Mesenchymal stem cell (in vitro differentiated cells and primary cell): ENCODE data around the gene KLHL21.

Experiments used
- DNase-seq: peaks from one replicate; pipeline ENCODE4 v3.0.0-alpha.2; 2013
- H2AFZ ChIP-seq: one replicate; pipeline ENCODE4 v1.6.1; 2013; ENCODE audit warnings: low read depth, mild to moderate bottlenecking, control low read depth, inconsistent platforms, low read length, moderate library complexity
- H2AK5ac ChIP-seq: 2 replicates; pipeline ENCODE4 v1.6.1; 2013; ENCODE audit warnings: low read length, moderate library complexity, mild to moderate bottlenecking, inconsistent platforms; ENCODE audit not compliant: severe bottlenecking
- H2BK120ac ChIP-seq: one replicate; pipeline ENCODE4 v1.6.1; 2013; ENCODE audit warnings: low read depth, mild to moderate bottlenecking, inconsistent platforms, low read length, moderate library complexity
- H2BK12ac ChIP-seq, 2 experiments: one replicate each; pipeline ENCODE4 v1.6.1; 2013; ENCODE audit warnings: inconsistent platforms in 2 of 2, low read length in 2 of 2, mild to moderate bottlenecking in 2 of 2, moderate library complexity in 2 of 2, control low read depth in 1 of 2
- H2BK15ac ChIP-seq: one replicate; pipeline ENCODE4 v1.6.1; 2013; ENCODE audit warnings: mild to moderate bottlenecking, low read depth, inconsistent platforms; ENCODE audit not compliant: poor library complexity, severe bottlenecking
- H2BK5ac ChIP-seq: 2 replicates; pipeline ENCODE4 v1.6.1; 2013; ENCODE audit warnings: low read depth, mild to moderate bottlenecking, low read length, control low read depth, inconsistent platforms; ENCODE audit not compliant: poor library complexity, severe bottlenecking
- H3K14ac ChIP-seq, 2 experiments: one replicate each; pipeline ENCODE4 v1.6.1; 2013; ENCODE audit warnings: inconsistent platforms in 2 of 2, low read length in 2 of 2, control low read depth in 1 of 2, mild to moderate bottlenecking in 1 of 2, moderate library complexity in 1 of 2
- H3K18ac ChIP-seq, 2 experiments: one replicate each; pipeline ENCODE4 v1.6.1; 2013; ENCODE audit warnings: inconsistent platforms in 2 of 2, low read length in 2 of 2, control low read depth in 1 of 2, low read depth in 1 of 2, mild to moderate bottlenecking in 1 of 2
- H3K23ac ChIP-seq, 2 experiments: one replicate each; pipeline ENCODE4 v1.6.1; 2013; ENCODE audit warnings: inconsistent platforms in 2 of 2, low read length in 2 of 2, mild to moderate bottlenecking in 2 of 2, moderate library complexity in 2 of 2, control low read depth in 1 of 2
- H3K27ac ChIP-seq: 2 replicates; pipeline ENCODE4 v1.5.1; 2013; ENCODE audit warnings: mild to moderate bottlenecking, moderate library complexity, low read length, control low read depth, inconsistent platforms; ENCODE audit not compliant: poor library complexity, severe bottlenecking
- H3K27me3 ChIP-seq, 2 experiments: 2 replicates each; pipeline versions ENCODE4 v1.6.1 to v1.7.0; 2013; ENCODE audit warnings: low read length in 2 of 2, mild to moderate bottlenecking in 2 of 2, moderate library complexity in 2 of 2, control low read depth in 1 of 2, inconsistent platforms in 1 of 2; ENCODE audit not compliant: control insufficient read depth in 1 of 2, insufficient read depth in 1 of 2
- H3K36me3 ChIP-seq, 2 experiments: 2 replicates each; pipeline versions ENCODE4 v1.6.1 to v1.7.0; 2013; ENCODE audit warnings: low read length in 2 of 2, control low read depth in 1 of 2, inconsistent platforms in 1 of 2, low read depth in 1 of 2, mild to moderate bottlenecking in 1 of 2; ENCODE audit not compliant: insufficient read depth in 2 of 2, control insufficient read depth in 1 of 2
- H3K4ac ChIP-seq, 2 experiments: one replicate each; pipeline ENCODE4 v1.6.1; 2013; ENCODE audit warnings: inconsistent platforms in 2 of 2, low read length in 2 of 2, mild to moderate bottlenecking in 2 of 2, moderate library complexity in 2 of 2, control low read depth in 1 of 2, low read depth in 1 of 2
- H3K4me1 ChIP-seq: 2 replicates; pipeline ENCODE4 v1.6.1; 2013; ENCODE audit warnings: low read depth, low read length, control low read depth; ENCODE audit not compliant: control insufficient read depth, insufficient read depth
- H3K4me2 ChIP-seq: 2 replicates; pipeline ENCODE4 v1.6.1; 2013; ENCODE audit warnings: low read length, mild to moderate bottlenecking, inconsistent platforms; ENCODE audit not compliant: poor library complexity, severe bottlenecking
- H3K4me3 ChIP-seq, 2 experiments: 2 replicates each; pipeline versions ENCODE4 v1.5.1 to v1.7.0; 2013; ENCODE audit warnings: low read length in 2 of 2, mild to moderate bottlenecking in 2 of 2, control low read depth in 1 of 2, low read depth in 1 of 2; ENCODE audit not compliant: insufficient read depth in 1 of 2
- H3K79me1 ChIP-seq: replicated peaks from 2 replicates; pipeline ENCODE4 v1.6.1; 2013; ENCODE audit warnings: mild to moderate bottlenecking, control low read depth, low read length, inconsistent platforms; ENCODE audit not compliant: poor library complexity, severe bottlenecking
- H3K9ac ChIP-seq: 2 replicates; pipeline ENCODE4 v1.7.0; 2013; ENCODE audit warnings: mild to moderate bottlenecking, low read length, moderate library complexity
- H3K9me3 ChIP-seq: 2 replicates; pipeline ENCODE4 v1.7.0; 2013; ENCODE audit warnings: mild to moderate bottlenecking, low read length; ENCODE audit not compliant: control insufficient read depth
- H4K8ac ChIP-seq: one replicate; pipeline ENCODE4 v1.6.1; 2013; ENCODE audit warnings: inconsistent platforms, mild to moderate bottlenecking, low read length, moderate library complexity
- H4K91ac ChIP-seq: one replicate; pipeline ENCODE4 v1.6.1; 2013; ENCODE audit warnings: mild to moderate bottlenecking, low read length, inconsistent platforms
- WGBS: methylation state at CpG from one replicate; pipeline ENCODE4 v1.1.7; 2013; ENCODE audit warnings: mixed read lengths; 5-methylcytosine and 5-hydroxymethylcytosine counted together

KLHL21 gene

DNA sequence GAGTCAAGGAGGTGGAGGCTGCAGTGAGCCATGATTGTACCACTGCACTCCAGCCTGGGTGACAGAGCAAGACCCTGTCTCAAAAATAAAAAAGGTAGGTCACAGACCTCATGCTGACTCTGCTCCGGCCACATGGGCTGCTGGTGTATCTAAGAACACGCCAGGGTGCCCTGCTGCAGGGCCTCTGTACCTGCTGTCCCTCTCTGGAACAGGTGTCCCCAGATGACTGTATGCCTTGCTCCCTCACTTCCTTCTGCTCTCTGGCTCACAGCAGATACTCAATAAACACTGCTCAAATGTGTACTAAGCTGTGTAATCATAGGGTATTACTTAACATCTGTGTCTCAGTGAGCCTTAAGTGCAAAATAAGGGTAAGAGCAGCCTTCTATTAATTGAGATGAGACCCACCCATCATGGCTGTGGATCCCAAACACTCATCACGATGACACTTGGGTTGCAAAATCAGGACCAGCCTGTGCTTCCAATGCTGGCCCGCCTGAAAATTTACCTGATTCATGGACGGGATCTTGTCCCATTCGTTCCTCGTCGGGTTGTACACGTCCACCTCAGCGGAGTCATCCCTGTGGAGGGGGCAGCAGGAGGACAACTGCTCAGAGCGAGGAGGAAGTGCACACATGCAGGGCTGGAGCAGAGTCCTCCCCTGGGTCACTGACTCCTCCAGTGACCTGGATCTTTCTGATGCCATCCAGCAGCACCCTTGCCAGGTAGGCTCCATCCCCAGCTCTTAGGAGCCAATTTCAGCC is 7.5 kb downstream of the KLHL21 start:
- Histone ChIP-seq H2AFZ (no peak overlapping the region), H2AK5ac (no peak overlapping the region), H3K4ac (no peak overlapping the region), H3K4me3 (no peak overlapping the region), H4K91ac (no peak overlapping the region), H3K9ac (no peak overlapping the region), H4K8ac (no peak overlapping the region), H3K23ac (no peak overlapping the region), H3K79me1 (peaks cover 62% of the 10 kb centered on the region), H3K27ac (no peak overlapping the region), H2BK5ac (no peak overlapping the region), H2BK120ac (no peak overlapping the region), H3K14ac (no peak overlapping the region), H2BK15ac (no peak overlapping the region), H2BK12ac (no peak overlapping the region), H3K4me1 (peaks cover 19% of the 10 kb centered on the region), H3K36me3 (peaks cover 82 to 89% of the 10 kb centered on the region in 2 experiments), H3K18ac (no peak overlapping the region), H3K27me3 (no peaks in the 10 kb centered on the region), H3K9me3 (no peaks in the 10 kb centered on the region), H3K4me2 (no peak overlapping the region)
- DNase-seq, result no peak
- 96% methylated on average over 11 of the region's 11 CpGs for WGBS

DNA sequence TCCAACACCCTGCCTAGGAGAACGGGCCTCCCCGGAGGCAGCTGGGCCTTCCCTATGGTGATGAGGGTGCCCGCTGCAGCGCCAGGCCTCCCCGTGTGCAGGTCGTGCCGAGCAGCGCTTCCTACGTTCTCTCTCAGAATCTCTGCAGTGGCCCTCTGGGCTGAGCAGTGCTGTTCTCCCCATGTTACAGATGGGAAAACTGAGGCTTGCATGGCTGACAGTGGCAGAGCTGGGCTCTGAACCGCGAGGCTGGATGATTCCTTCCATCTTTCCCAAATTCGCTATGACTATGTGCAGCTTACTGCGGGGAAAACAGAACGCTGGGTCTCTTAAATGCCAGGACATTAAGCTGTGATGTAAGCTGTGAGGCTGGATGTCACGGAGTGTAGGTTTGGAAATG is 8.9 kb downstream of the KLHL21 start:
- Histone ChIP-seq H3K27ac (no peak overlapping the region), H3K18ac (no peak overlapping the region), H2BK5ac (no peak overlapping the region), H4K8ac (no peak overlapping the region), H3K4me2 (no peak overlapping the region), H3K27me3 (no peaks in the 10 kb centered on the region), H3K4me3 (no peak overlapping the region), H3K23ac (no peak overlapping the region), H3K9ac (no peak overlapping the region), H4K91ac (no peak overlapping the region), H3K79me1 (peaks cover 59% of the 10 kb centered on the region), H2BK120ac (no peak overlapping the region), H2AK5ac (no peak overlapping the region), H3K4me1 (peaks cover 8% of the 10 kb centered on the region), H3K9me3 (no peaks in the 10 kb centered on the region), H2BK12ac (no peak overlapping the region), H2AFZ (no peak overlapping the region), H3K14ac (no peak overlapping the region), H3K36me3 (peaks cover 88 to 93% of the 10 kb centered on the region in 2 experiments), H3K4ac (no peak overlapping the region), H2BK15ac (no peak overlapping the region)
- WGBS, result 97% methylated on average over 15 of the region's 15 CpGs
- no peak for DNase-seq

DNA sequence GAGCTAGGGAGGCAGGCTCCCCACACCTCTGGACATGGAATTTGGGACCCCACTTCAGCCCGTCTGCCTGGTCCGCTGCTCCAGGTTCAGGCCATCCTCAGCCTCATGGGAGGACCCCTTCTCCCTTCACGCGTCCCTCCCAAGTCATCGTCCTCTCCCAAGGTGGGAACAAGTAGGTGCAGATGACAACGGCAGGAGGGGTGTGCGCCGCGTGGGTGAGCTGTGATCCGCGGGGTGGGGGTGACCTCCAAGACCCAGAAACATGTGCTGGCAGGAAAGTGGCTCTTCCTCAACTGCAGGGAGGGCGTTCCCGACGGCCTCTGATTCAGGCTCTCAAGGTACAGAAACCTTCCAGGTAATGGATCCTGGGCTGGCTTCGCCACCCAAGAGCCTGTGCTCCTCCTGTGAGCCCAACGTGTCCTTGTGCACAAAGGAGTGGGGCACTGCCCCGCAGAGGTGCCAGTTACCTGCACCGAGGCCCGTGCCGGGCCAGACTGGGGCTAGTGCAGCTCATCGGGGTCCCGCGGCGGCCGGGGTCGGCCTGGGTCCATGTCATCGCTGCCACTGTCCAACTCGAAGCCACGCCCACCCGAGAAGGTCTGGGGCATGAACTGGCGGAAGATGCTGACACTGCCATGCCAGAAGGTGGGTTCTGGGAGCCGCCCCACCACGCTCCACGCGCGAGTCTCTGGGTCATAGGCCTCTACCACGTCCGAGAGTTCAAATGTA is 9.6 kb downstream of the KLHL21 start:
- H3K14ac ChIP-seq, result no peak overlapping the region
- no peak overlapping the region for H2BK120ac ChIP-seq
- H2BK5ac ChIP-seq, result no peak overlapping the region
- no peak overlapping the region for H3K4ac ChIP-seq
- no peak overlapping the region for H2BK15ac ChIP-seq
- H3K4me2 ChIP-seq, result no peak overlapping the region
- H2BK12ac ChIP-seq, result no peak overlapping the region
- H3K79me1 ChIP-seq, result peaks cover 60% of the 10 kb centered on the region
- H3K18ac ChIP-seq, result no peak overlapping the region
- H3K23ac ChIP-seq, result no peak overlapping the region
- peaks cover 94 to 99% of the 10 kb centered on the region in 2 experiments for H3K36me3 ChIP-seq
- WGBS, result 97% methylated on average over 38 of the region's 38 CpGs
- H3K27me3 ChIP-seq, result no peaks in the 10 kb centered on the region
- no peak overlapping the region for H2AK5ac ChIP-seq
- H4K8ac ChIP-seq, result no peak overlapping the region
- H3K9me3 ChIP-seq, result no peaks in the 10 kb centered on the region
- H3K4me1 ChIP-seq, result peaks cover 7% of the 10 kb centered on the region
- no peak overlapping the region for H3K27ac ChIP-seq
- peak overlapping the region; percentile 8 for H3K9ac ChIP-seq
- DNase-seq, result no peak
- H2AFZ ChIP-seq, result no peak overlapping the region
- H3K4me3 ChIP-seq, result no peak overlapping the region
- H4K91ac ChIP-seq, result no peak overlapping the region

DNA sequence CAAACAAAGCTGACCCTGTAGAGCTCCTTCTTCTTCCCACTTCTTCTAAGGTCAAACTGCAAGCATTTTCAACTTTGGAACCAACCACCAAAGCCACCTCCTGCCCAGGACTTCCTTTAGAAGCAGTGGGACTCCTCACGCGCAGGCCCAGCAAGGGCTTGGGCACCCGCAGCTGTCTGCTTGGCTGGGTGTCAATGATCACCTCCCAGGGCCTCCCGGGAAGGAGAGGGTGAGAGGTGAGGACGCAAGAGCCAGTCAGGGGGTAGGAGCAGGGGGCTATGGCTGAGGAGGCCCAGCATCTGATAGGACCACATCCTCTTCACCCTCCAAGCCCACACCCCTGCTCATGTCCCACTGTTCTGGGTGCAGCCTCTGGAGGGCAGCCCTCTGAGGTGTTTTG is 10.2 kb downstream of the KLHL21 start:
- Histone ChIP-seq H2BK12ac (no peak overlapping the region), H3K27me3 (no peaks in the 10 kb centered on the region), H3K9me3 (no peaks in the 10 kb centered on the region), H3K14ac (no peak overlapping the region), H2AK5ac (no peak overlapping the region), H2BK15ac (no peak overlapping the region), H2AFZ (no peak overlapping the region), H3K27ac (no peak overlapping the region), H3K4ac (no peak overlapping the region), H3K18ac (no peak overlapping the region), H3K9ac (peak overlapping the region; percentile 8), H3K36me3 (peaks cover 94 to 99% of the 10 kb centered on the region in 2 experiments), H3K23ac (no peak overlapping the region), H2BK5ac (no peak overlapping the region), H3K4me2 (no peak overlapping the region), H3K4me3 (no peak overlapping the region), H4K8ac (no peak overlapping the region), H4K91ac (no peak overlapping the region), H3K4me1 (peaks cover 7% of the 10 kb centered on the region), H3K79me1 (peaks cover 56% of the 10 kb centered on the region), H2BK120ac (no peak overlapping the region)
- DNase-seq, result no peak
- 100% methylated on average over 3 of the region's 5 CpGs for WGBS
